Astrocyte (in vitro differentiated cells and primary cell): ENCODE data around the gene MS4A10. TPM values are rescaled to one million over a fixed set of nuclear protein-coding genes. Genes with fewer than 3 reads are reported as not detected.

Experiments used
- total RNA-seq: library from RNA; stranded (reverse); gene quantifications from 2 replicates; pipeline ENCODE4 v1.2.1, GENCODE V29; 2021

Gene MS4A10
- total RNA-seq, 1 donor from 2014 or later, result not detected

Other genes with a start within 250 kb of the MS4A10 start
- gene MS4A8, start 85.7 kb upstream of the MS4A10 start, total RNA-seq, result not detected in 2 replicates
- not detected in 2 replicates for gene MS4A18, start 60.6 kb upstream of the MS4A10 start, total RNA-seq
- gene MS4A15, start 28.5 kb upstream of the MS4A10 start, total RNA-seq, result not detected in 2 replicates
- 42.3 and 51.4 TPM in 2 replicates for gene CCDC86, start 56.8 kb downstream of the MS4A10 start, total RNA-seq
- not detected in 2 replicates for gene PTGDR2, start 70.6 kb downstream of the MS4A10 start, total RNA-seq
- gene ZP1, start 82.2 kb downstream of the MS4A10 start, total RNA-seq, result 0.43 TPM in 1 of 2 replicates, not detected in the other
- gene PRPF19, start 121.3 kb downstream of the MS4A10 start, total RNA-seq, result 58.4 and 61.9 TPM in 2 replicates
- 72.8 and 72.9 TPM in 2 replicates for gene TMEM109, start 128.8 kb downstream of the MS4A10 start, total RNA-seq
- 117 TPM in 2 replicates for gene TMEM132A, start 139.1 kb downstream of the MS4A10 start, total RNA-seq
- 66.3 and 87.8 TPM in 2 replicates for gene SLC15A3, start 166.8 kb downstream of the MS4A10 start, total RNA-seq
- 0.39 and 0.58 TPM in 2 replicates for gene CD6, start 186.3 kb downstream of the MS4A10 start, total RNA-seq